ENCODE results near the gene ARF4. TPM values are rescaled to one million over a fixed set of nuclear protein-coding genes. Genes with fewer than 3 reads are reported as not detected.
"Not testable (repeated sequence)": the region's sequence is repeated elsewhere in the genome, so short reads cannot be mapped to it uniquely, and the experiment has no call there.

ARF4 gene
- total RNA-seq, 2 donors from 2014 or later: 136 to 139 TPM

DNA sequence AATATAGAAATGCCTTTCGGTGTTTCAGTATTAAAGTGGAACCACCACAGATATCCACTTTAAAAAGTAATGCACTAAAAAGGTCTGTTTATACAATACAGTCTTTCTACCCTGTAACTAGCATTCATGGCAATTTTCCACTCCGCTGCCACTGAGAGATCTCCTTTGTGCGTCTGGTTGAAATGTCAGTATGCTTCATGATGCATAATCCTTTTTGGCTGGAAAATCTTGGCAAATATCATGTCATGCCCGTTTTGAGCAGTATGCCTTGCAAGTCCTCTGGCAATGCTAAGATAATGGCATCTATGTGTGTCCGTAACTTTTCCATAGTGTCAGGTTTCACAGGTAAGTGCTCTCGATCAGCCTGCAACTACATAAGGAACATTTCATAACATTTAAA, 30.8 kb upstream of the ARF4 start:
- no peak for DNase-seq (ENCODE audit: low spot score)
- Histone ChIP-seq H3K27ac (no peak overlapping the region), H3K4me3 (no peak overlapping the region), H3K27me3 (replicated peaks; ENCODE audit: insufficient read depth) (no peaks in the 10 kb centered on the region), H3K36me3 (peaks cover 45% of the 10 kb centered on the region), H3K9me3 (no peaks in the 10 kb centered on the region), H3K4me1 (ENCODE audit: control insufficient read depth in 1 of 2, low read depth in 2 of 2) (no peaks in the 10 kb centered on the region)
- TF ChIP-seq, protein P1, sequence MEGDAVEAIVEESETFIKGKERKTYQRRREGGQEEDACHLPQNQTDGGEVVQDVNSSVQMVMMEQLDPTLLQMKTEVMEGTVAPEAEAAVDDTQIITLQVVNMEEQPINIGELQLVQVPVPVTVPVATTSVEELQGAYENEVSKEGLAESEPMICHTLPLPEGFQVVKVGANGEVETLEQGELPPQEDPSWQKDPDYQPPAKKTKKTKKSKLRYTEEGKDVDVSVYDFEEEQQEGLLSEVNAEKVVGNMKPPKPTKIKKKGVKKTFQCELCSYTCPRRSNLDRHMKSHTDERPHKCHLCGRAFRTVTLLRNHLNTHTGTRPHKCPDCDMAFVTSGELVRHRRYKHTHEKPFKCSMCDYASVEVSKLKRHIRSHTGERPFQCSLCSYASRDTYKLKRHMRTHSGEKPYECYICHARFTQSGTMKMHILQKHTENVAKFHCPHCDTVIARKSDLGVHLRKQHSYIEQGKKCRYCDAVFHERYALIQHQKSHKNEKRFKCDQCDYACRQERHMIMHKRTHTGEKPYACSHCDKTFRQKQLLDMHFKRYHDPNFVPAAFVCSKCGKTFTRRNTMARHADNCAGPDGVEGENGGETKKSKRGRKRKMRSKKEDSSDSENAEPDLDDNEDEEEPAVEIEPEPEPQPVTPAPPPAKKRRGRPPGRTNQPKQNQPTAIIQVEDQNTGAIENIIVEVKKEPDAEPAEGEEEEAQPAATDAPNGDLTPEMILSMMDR (IDR thresholded peaks at IDR 0.05): no peak
- ATAC-seq (ENCODE audit: insufficient number of reproducible peaks, low FRiP score, low read depth): no peak

DNA sequence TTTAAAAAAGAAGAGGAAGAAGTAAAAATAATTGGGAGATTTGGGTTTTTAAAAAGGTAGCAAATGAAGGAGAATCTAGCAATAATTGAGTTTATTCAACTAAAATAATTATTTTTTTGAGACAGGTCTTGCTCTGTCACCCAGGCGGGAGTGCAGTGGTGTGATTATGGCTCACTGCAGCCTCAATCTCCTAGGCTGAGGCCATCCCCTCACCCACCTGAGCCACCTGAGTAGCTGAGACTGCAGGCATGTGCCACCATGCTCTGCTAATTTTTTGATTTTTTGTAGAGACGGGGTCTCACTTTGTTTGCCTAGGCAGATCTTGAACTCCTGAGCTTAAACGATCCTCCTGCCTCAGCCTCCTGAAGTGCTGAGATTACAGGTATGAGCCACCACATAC, 27.7 kb upstream of the ARF4 start:
- H3K36me3 ChIP-seq: peaks cover 34% of the 10 kb centered on the region
- H3K9me3 ChIP-seq: no peaks in the 10 kb centered on the region
- TF ChIP-seq, protein P1 (IDR thresholded peaks at IDR 0.05): no peak
- DNase-seq (ENCODE audit: low spot score) (no peak), ATAC-seq (ENCODE audit: insufficient number of reproducible peaks, low FRiP score, low read depth) (no peak)
- no peak overlapping the region for H3K27ac ChIP-seq
- H3K27me3 ChIP-seq (replicated peaks; ENCODE audit: insufficient read depth): no peaks in the 10 kb centered on the region
- H3K4me1 ChIP-seq (ENCODE audit: control insufficient read depth in 1 of 2, low read depth in 2 of 2): no peaks in the 10 kb centered on the region
- H3K4me3 ChIP-seq: no peak overlapping the region

DNA sequence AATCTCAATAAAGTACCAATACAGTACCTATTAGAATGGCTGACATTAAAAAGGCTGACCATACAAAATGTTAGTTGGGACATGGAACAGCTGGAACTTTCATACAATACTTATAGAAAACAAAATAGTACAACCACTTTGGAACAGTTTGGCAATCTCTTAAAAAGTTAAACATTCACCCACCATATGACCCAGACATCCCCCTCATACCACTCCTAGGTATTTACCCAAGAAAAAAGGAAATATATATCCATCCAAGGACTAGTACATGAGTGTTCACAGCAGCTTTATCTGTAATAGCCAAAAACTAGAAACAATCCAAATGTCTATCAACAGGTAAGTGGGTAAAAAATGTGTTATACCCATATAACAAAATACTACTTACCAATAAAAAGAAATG, 25.2 kb upstream of the ARF4 start:
- Histone ChIP-seq H3K36me3 (peaks cover 14% of the 10 kb centered on the region), H3K27me3 (replicated peaks; ENCODE audit: insufficient read depth) (no peaks in the 10 kb centered on the region), H3K27ac (no peak overlapping the region), H3K9me3 (no peaks in the 10 kb centered on the region), H3K4me3 (no peak overlapping the region), H3K4me1 (ENCODE audit: control insufficient read depth in 1 of 2, low read depth in 2 of 2) (no peaks in the 10 kb centered on the region)
- DNase-seq (ENCODE audit: low spot score) (no peak), ATAC-seq (ENCODE audit: insufficient number of reproducible peaks, low FRiP score, low read depth) (no peak)
- TF ChIP-seq, protein P1 (IDR thresholded peaks at IDR 0.05): no peak

DNA sequence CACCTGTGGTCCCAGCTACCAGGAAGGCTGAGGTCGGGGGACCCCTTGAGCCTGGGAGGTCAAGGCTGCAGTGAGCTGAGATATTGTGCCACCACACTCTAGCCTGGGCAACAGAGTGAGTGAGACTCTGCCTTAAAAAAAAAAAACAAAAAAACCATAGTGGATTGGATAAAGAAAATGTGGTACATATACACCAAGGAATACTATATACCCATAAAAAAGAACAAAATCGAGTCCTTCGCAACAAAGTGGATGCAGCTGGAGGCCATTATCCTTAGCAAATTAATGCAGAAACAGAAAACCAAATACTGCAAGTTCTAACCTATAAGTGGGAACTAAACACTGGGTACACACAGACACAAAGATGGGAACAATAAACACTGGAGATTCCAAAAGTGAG, 20.6 kb upstream of the ARF4 start:
- H3K27me3 ChIP-seq (replicated peaks; ENCODE audit: insufficient read depth): no peaks in the 10 kb centered on the region
- no peaks in the 10 kb centered on the region for H3K4me1 ChIP-seq (ENCODE audit: control insufficient read depth in 1 of 2, low read depth in 2 of 2)
- TF ChIP-seq, protein P1 (IDR thresholded peaks at IDR 0.05): no peak
- no peak for ATAC-seq (ENCODE audit: insufficient number of reproducible peaks, low FRiP score, low read depth)
- H3K36me3 ChIP-seq: no peaks in the 10 kb centered on the region
- no peak overlapping the region for H3K4me3 ChIP-seq
- no peaks in the 10 kb centered on the region for H3K9me3 ChIP-seq
- no peak for DNase-seq (ENCODE audit: low spot score)
- H3K27ac ChIP-seq: no peak overlapping the region

DNA sequence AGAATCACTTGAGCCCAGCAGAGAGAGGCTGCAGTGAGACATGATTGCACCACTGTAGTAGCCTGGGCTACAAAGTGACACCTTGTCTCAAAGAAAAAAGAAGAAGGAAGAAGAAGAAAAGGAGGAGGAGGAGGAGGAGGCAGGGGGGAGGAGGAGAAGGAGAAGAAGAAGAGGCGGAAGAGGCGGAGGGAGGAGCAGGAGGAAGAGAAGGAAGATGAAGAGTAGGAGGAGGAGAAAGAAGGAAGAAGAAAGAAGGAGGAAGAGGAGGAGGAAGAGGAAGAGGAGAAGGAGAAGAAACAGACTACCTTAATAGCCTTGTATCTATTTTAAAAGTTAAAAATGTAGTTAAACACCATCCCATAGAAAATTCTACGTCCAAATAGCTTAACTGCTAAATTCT, 19.1 kb upstream of the ARF4 start:
- Histone ChIP-seq H3K9me3 (no peaks in the 10 kb centered on the region), H3K4me3 (no peak overlapping the region), H3K27me3 (replicated peaks; ENCODE audit: insufficient read depth) (no peaks in the 10 kb centered on the region), H3K27ac (no peak overlapping the region), H3K4me1 (ENCODE audit: control insufficient read depth in 1 of 2, low read depth in 2 of 2) (no peaks in the 10 kb centered on the region), H3K36me3 (no peaks in the 10 kb centered on the region)
- no peak for ATAC-seq (ENCODE audit: insufficient number of reproducible peaks, low FRiP score, low read depth)
- TF ChIP-seq, protein P1 (IDR thresholded peaks at IDR 0.05): no peak
- DNase-seq (ENCODE audit: low spot score): no peak

DNA sequence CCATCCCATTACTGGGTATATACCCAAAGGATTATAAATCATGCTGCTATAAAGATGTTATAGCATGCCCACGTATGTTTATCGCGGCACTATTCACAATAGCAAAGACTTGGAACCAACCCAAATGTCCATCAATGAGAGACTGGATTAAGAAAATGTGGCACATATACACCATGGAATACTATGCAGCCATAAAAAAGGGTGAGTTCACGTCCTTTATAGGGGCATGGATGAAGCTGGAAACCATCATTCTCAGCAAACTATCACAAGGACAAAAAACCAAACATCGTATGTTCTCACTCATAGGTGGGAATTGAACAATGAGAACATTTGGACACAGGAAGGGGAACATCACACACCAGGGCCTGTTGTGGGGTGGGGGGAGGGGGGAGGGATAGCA, 14.7 kb upstream of the ARF4 start:
- not testable (repeated sequence) for H3K36me3 ChIP-seq; H3K27ac ChIP-seq; DNase-seq (ENCODE audit: low spot score); ATAC-seq (ENCODE audit: insufficient number of reproducible peaks, low FRiP score, low read depth); H3K27me3 ChIP-seq (replicated peaks; ENCODE audit: insufficient read depth); H3K4me1 ChIP-seq (ENCODE audit: control insufficient read depth in 1 of 2, low read depth in 2 of 2); H3K9me3 ChIP-seq; H3K4me3 ChIP-seq

Measured in thoracic aorta (tissue), 2 donors.